ENCODE measurements around the gene CDC34. TPM values are rescaled to one million over a fixed set of nuclear protein-coding genes. Genes with fewer than 3 reads are reported as not detected.
A peak's percentile ranks its signal among the peaks of the same experiment; 100 is the strongest.

Gene CDC34
- total RNA-seq, 1 experiment from 2014 or later, result 129 TPM

DNA sequence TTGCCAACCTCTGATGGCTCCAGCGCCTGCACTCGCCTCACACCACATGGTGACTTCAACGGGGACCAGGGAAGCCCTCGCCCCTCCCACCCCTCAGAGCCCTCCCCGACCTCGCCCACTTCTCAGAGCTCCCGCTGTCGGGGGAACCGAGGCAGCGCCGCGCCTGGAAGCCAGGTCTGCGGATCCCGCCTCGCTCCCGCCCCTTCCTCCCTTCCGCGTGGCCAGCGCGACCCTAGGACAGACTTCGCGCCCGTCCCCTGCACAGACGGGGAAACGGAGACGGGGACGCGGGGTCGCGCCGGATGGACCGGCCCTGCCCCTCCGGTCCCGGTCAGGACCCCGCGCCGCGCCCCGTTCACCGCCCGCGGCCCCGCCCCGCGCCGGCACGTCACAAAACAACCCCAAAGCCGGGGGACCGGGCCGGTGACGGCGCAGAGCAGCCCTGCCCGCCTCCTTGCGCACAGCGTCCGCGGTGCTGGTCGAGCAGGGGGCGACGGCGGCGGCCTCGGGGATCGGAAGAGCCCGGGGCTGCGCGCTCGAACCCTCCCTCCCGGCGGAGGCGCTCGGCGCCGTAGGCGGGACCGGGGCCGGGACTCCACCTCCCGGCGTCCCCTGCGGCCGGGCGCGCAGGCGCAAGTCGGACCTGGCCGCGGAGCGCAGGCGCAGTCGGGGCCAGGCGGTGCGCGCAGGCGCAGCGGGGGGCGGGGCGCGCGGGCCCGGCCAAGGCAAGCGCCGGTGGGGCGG, 379 bp upstream of the CDC34 start (continued):
- TF ChIP-seq, protein P1, sequence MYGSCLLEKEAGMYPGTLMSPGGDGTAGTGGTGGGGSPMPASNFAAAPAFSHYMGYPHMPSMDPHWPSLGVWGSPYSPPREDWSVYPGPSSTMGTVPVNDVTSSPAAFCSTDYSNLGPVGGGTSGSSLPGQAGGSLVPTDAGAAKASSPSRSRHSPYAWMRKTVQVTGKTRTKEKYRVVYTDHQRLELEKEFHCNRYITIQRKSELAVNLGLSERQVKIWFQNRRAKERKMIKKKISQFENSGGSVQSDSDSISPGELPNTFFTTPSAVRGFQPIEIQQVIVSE (CRISPR knock-in tag; IDR thresholded peaks at IDR 0.05; ENCODE audit: borderline replicate concordance), result no peak
- TF ChIP-seq, protein P2, sequence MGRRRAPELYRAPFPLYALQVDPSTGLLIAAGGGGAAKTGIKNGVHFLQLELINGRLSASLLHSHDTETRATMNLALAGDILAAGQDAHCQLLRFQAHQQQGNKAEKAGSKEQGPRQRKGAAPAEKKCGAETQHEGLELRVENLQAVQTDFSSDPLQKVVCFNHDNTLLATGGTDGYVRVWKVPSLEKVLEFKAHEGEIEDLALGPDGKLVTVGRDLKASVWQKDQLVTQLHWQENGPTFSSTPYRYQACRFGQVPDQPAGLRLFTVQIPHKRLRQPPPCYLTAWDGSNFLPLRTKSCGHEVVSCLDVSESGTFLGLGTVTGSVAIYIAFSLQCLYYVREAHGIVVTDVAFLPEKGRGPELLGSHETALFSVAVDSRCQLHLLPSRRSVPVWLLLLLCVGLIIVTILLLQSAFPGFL (CRISPR knock-in tag; IDR thresholded peaks at IDR 0.05; ENCODE audit: borderline replicate concordance), result no peak
- peak; percentile 44 for TF ChIP-seq FOXK1 (CRISPR knock-in tag; IDR thresholded peaks at IDR 0.05)
- TF ChIP-seq, protein P3, sequence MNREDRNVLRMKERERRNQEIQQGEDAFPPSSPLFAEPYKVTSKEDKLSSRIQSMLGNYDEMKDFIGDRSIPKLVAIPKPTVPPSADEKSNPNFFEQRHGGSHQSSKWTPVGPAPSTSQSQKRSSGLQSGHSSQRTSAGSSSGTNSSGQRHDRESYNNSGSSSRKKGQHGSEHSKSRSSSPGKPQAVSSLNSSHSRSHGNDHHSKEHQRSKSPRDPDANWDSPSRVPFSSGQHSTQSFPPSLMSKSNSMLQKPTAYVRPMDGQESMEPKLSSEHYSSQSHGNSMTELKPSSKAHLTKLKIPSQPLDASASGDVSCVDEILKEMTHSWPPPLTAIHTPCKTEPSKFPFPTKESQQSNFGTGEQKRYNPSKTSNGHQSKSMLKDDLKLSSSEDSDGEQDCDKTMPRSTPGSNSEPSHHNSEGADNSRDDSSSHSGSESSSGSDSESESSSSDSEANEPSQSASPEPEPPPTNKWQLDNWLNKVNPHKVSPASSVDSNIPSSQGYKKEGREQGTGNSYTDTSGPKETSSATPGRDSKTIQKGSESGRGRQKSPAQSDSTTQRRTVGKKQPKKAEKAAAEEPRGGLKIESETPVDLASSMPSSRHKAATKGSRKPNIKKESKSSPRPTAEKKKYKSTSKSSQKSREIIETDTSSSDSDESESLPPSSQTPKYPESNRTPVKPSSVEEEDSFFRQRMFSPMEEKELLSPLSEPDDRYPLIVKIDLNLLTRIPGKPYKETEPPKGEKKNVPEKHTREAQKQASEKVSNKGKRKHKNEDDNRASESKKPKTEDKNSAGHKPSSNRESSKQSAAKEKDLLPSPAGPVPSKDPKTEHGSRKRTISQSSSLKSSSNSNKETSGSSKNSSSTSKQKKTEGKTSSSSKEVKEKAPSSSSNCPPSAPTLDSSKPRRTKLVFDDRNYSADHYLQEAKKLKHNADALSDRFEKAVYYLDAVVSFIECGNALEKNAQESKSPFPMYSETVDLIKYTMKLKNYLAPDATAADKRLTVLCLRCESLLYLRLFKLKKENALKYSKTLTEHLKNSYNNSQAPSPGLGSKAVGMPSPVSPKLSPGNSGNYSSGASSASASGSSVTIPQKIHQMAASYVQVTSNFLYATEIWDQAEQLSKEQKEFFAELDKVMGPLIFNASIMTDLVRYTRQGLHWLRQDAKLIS (CRISPR knock-in tag; IDR thresholded peaks at IDR 0.05; ENCODE audit: borderline replicate concordance), result no peak
- TF ChIP-seq ZNF121 (CRISPR knock-in tag; IDR thresholded peaks at IDR 0.05), result no peak
- peak; percentile 83 for TF ChIP-seq FOXP1 (CRISPR knock-in tag; IDR thresholded peaks at IDR 0.05; ENCODE audit: borderline replicate concordance)
- TF ChIP-seq ESRRA (CRISPR knock-in tag; IDR thresholded peaks at IDR 0.05; ENCODE audit: borderline replicate concordance), result 0 out of 2 replicates have a peak, but pooled peaks have one; percentile 30
- 0 out of 2 replicates have a peak, but pooled peaks have one; percentile 5 for TF ChIP-seq SP1 (CRISPR knock-in tag; conservative IDR thresholded peaks at IDR 0.05)
- TF ChIP-seq, protein P4, sequence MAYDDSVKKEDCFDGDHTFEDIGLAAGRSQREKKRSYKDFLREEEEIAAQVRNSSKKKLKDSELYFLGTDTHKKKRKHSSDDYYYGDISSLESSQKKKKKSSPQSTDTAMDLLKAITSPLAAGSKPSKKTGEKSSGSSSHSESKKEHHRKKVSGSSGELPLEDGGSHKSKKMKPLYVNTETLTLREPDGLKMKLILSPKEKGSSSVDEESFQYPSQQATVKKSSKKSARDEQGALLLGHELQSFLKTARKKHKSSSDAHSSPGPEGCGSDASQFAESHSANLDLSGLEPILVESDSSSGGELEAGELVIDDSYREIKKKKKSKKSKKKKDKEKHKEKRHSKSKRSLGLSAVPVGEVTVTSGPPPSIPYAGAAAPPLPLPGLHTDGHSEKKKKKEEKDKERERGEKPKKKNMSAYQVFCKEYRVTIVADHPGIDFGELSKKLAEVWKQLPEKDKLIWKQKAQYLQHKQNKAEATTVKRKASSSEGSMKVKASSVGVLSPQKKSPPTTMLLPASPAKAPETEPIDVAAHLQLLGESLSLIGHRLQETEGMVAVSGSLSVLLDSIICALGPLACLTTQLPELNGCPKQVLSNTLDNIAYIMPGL (CRISPR knock-in tag; IDR thresholded peaks at IDR 0.05), result peak; percentile 85
- TF ChIP-seq, protein P5, sequence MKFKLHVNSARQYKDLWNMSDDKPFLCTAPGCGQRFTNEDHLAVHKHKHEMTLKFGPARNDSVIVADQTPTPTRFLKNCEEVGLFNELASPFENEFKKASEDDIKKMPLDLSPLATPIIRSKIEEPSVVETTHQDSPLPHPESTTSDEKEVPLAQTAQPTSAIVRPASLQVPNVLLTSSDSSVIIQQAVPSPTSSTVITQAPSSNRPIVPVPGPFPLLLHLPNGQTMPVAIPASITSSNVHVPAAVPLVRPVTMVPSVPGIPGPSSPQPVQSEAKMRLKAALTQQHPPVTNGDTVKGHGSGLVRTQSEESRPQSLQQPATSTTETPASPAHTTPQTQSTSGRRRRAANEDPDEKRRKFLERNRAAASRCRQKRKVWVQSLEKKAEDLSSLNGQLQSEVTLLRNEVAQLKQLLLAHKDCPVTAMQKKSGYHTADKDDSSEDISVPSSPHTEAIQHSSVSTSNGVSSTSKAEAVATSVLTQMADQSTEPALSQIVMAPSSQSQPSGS (CRISPR knock-in tag; IDR thresholded peaks at IDR 0.05; ENCODE audit: borderline replicate concordance, low read depth), result no peak
- TF ChIP-seq CREB1 (CRISPR knock-in tag; IDR thresholded peaks at IDR 0.05), result 0 out of 2 replicates have a peak, but pooled peaks have one; percentile 30
- peak; percentile 43; the same call in 1 of the 2 replicates for TF ChIP-seq KAT7 (CRISPR knock-in tag; IDR thresholded peaks at IDR 0.05; ENCODE audit: borderline replicate concordance)
- peak; percentile 72; the same call in 1 of the 2 replicates for TF ChIP-seq CREM (CRISPR knock-in tag; IDR thresholded peaks at IDR 0.05)
- TF ChIP-seq, protein P6, sequence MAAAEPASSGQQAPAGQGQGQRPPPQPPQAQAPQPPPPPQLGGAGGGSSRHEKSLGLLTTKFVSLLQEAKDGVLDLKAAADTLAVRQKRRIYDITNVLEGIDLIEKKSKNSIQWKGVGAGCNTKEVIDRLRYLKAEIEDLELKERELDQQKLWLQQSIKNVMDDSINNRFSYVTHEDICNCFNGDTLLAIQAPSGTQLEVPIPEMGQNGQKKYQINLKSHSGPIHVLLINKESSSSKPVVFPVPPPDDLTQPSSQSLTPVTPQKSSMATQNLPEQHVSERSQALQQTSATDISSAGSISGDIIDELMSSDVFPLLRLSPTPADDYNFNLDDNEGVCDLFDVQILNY (CRISPR knock-in tag; IDR thresholded peaks at IDR 0.05), result peak; percentile 94
- TF ChIP-seq, protein P7, sequence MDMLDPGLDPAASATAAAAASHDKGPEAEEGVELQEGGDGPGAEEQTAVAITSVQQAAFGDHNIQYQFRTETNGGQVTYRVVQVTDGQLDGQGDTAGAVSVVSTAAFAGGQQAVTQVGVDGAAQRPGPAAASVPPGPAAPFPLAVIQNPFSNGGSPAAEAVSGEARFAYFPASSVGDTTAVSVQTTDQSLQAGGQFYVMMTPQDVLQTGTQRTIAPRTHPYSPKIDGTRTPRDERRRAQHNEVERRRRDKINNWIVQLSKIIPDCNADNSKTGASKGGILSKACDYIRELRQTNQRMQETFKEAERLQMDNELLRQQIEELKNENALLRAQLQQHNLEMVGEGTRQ (CRISPR knock-in tag; IDR thresholded peaks at IDR 0.05), result peak; percentile 16; the same call in 1 of the 2 replicates
- TF ChIP-seq ETV6 (CRISPR knock-in tag; IDR thresholded peaks at IDR 0.05), result peak; percentile 27; the same call in 1 of the 2 replicates
